Parathyroid adenoma (tissue), 2 donors: Measurements from ENCODE around the gene DIAPH2.

ENCODE experiments used
- H2AFZ ChIP-seq: fragments of 300-600 bp; sonication (generic); one replicate; pipeline ENCODE4 v1.7.0; 2017; ENCODE audit warnings: antibody characterized with exemption, mild to moderate bottlenecking
- H3K27ac ChIP-seq: fragments of 300-600 bp; sonication (generic); one replicate; pipeline ENCODE4 v1.7.0; 2017
- H3K27me3 ChIP-seq: fragments of 300-600 bp; sonication (generic); one replicate; pipeline ENCODE4 v1.7.0; 2017; ENCODE audit warnings: low read length; ENCODE audit not compliant: control insufficient read depth, insufficient read depth
- H3K36me3 ChIP-seq: fragments of 300-600 bp; sonication (generic); one replicate; pipeline ENCODE4 v1.7.0; 2017; ENCODE audit warnings: low read length; ENCODE audit not compliant: control insufficient read depth, insufficient read depth
- H3K4me1 ChIP-seq: fragments of 300-600 bp; sonication (generic); one replicate; pipeline ENCODE4 v1.7.0; 2017; ENCODE audit warnings: control low read depth
- H3K4me2 ChIP-seq: fragments of 300-600 bp; sonication (generic); one replicate; pipeline ENCODE4 v1.7.0; 2017; ENCODE audit warnings: low read length
- H3K4me3 ChIP-seq: fragments of 300-600 bp; sonication (generic); one replicate; pipeline ENCODE4 v1.7.0; 2017; ENCODE audit warnings: low read depth, low read length
- H3K79me2 ChIP-seq: fragments of 300-600 bp; sonication (generic); one replicate; pipeline ENCODE4 v1.7.0; 2017; ENCODE audit warnings: control low read depth
- H3K9ac ChIP-seq: fragments of 300-600 bp; sonication (generic); one replicate; pipeline ENCODE4 v1.7.0; 2017; ENCODE audit warnings: mild to moderate bottlenecking
- H3K9me3 ChIP-seq: fragments of 300-600 bp; sonication (generic); one replicate; pipeline ENCODE4 v1.7.0; 2017; ENCODE audit warnings: low read length; ENCODE audit not compliant: control insufficient read depth
- CTCF ChIP-seq: fragments of 300-600 bp; sonication (generic); IDR thresholded peaks from one replicate; pipeline ENCODE4 v1.7.0; 2017; ENCODE audit warnings: antibody characterized with exemption, mild to moderate bottlenecking
- donor health status: primary hyperparathyroidism.

Gene DIAPH2

GRCh38 chrX:97252111-97252510, 567.5 kb downstream of the DIAPH2 start:
- H3K27me3 ChIP-seq = no peaks in the 10 kb centered on the region
- no peaks in the 10 kb centered on the region for H3K79me2 ChIP-seq
- H3K9ac ChIP-seq = no peak overlapping the region
- no peak overlapping the region for H3K4me2 ChIP-seq
- H3K27ac ChIP-seq = no peak overlapping the region
- no peaks in the 10 kb centered on the region for H3K9me3 ChIP-seq
- H3K4me1 ChIP-seq = no peaks in the 10 kb centered on the region
- H3K4me3 ChIP-seq = no peak overlapping the region
- no peaks in the 10 kb centered on the region for H3K36me3 ChIP-seq
- H2AFZ ChIP-seq = no peak overlapping the region
- TF ChIP-seq CTCF = no peak

GRCh38 chrX:97260679-97261078, 576.0 kb downstream of the DIAPH2 start:
- H3K79me2 ChIP-seq = no peaks in the 10 kb centered on the region
- no peaks in the 10 kb centered on the region for H3K4me1 ChIP-seq
- H3K4me2 ChIP-seq = no peak overlapping the region
- no peaks in the 10 kb centered on the region for H3K36me3 ChIP-seq
- H2AFZ ChIP-seq = no peak overlapping the region
- no peak overlapping the region for H3K27ac ChIP-seq
- no peak overlapping the region for H3K4me3 ChIP-seq
- TF ChIP-seq CTCF = no peak
- H3K9me3 ChIP-seq = no peaks in the 10 kb centered on the region
- H3K9ac ChIP-seq = no peak overlapping the region
- no peaks in the 10 kb centered on the region for H3K27me3 ChIP-seq

GRCh38 chrX:97266406-97267121, 581.9 kb downstream of the DIAPH2 start:
- Histone ChIP-seq H3K4me2 (no peak overlapping the region), H3K9ac (no peak overlapping the region), H3K4me3 (no peak overlapping the region), H3K9me3 (no peaks in the 10 kb centered on the region), H3K36me3 (no peaks in the 10 kb centered on the region), H3K27ac (no peak overlapping the region), H3K79me2 (no peaks in the 10 kb centered on the region), H2AFZ (no peak overlapping the region), H3K27me3 (no peaks in the 10 kb centered on the region), H3K4me1 (no peaks in the 10 kb centered on the region)
- TF ChIP-seq CTCF = no peak

- H3K27ac ChIP-seq = no peak overlapping the region
- no peak overlapping the region for H3K4me3 ChIP-seq
- no peak overlapping the region for H2AFZ ChIP-seq
- no peaks in the 10 kb centered on the region for H3K36me3 ChIP-seq
- no peak for TF ChIP-seq CTCF
- no peaks in the 10 kb centered on the region for H3K4me1 ChIP-seq
- no peaks in the 10 kb centered on the region for H3K27me3 ChIP-seq
- no peaks in the 10 kb centered on the region for H3K9me3 ChIP-seq
- H3K9ac ChIP-seq = no peak overlapping the region
- H3K79me2 ChIP-seq = no peaks in the 10 kb centered on the region
- H3K4me2 ChIP-seq = no peak overlapping the region
Measured at GRCh38 chrX:97267396-97268181, 582.9 kb downstream of the DIAPH2 start.
